Fibroblast of villous mesenchyme (primary cell): ENCODE results near the gene MIF4GD. TPM values are rescaled to one million over a fixed set of nuclear protein-coding genes. Genes with fewer than 3 reads are reported as not detected.

Experiments
- total RNA-seq: library from RNA; depleted of rRNA; stranded (reverse); fragments of >200 nt; gene quantifications from 2 replicates; pipeline ENCODE4 v1.2.3, GENCODE V29; 2012

MIF4GD gene
- total RNA-seq, 1 donor, result 6.0 TPM

Other genes starting within 250 kb of the MIF4GD start
- 275 and 323 TPM in 2 replicates for gene ATP5PD, start 224.3 kb downstream of the MIF4GD start, total RNA-seq
- gene KCTD2, start 224.0 kb downstream of the MIF4GD start, total RNA-seq, result 16.4 and 22.5 TPM in 2 replicates
- gene SLC16A5, start 183.3 kb downstream of the MIF4GD start, total RNA-seq, result 5.6 and 6.4 TPM in 2 replicates
- 2.6 and 3.0 TPM in 2 replicates for gene ARMC7, start 161.3 kb downstream of the MIF4GD start, total RNA-seq
- gene NT5C, start 139.5 kb downstream of the MIF4GD start, total RNA-seq, result 40.2 and 98.2 TPM in 2 replicates
- 163 and 189 TPM in 2 replicates for gene JPT1, start 116.7 kb downstream of the MIF4GD start, total RNA-seq
- 79.2 and 124 TPM in 2 replicates for gene SUMO2, start 88.3 kb downstream of the MIF4GD start, total RNA-seq
- 31.1 and 31.6 TPM in 2 replicates for gene NUP85, start 65.6 kb downstream of the MIF4GD start, total RNA-seq
- 13.2 and 14.2 TPM in 2 replicates for gene GGA3, start 9.6 kb downstream of the MIF4GD start, total RNA-seq
- gene MRPS7, start 9.4 kb downstream of the MIF4GD start, total RNA-seq, result 57.0 and 70.8 TPM in 2 replicates
- gene SLC25A19, start 18.2 kb upstream of the MIF4GD start, total RNA-seq, result 5.5 and 7.8 TPM in 2 replicates
- 78.0 and 98.0 TPM in 2 replicates for gene GRB2, start 134.4 kb upstream of the MIF4GD start, total RNA-seq
- gene TMEM94, start 185.4 kb upstream of the MIF4GD start, total RNA-seq, result 28.5 and 31.2 TPM in 2 replicates
- gene CASKIN2, start 244.3 kb upstream of the MIF4GD start, total RNA-seq, result 7.4 and 9.5 TPM in 2 replicates
- gene TSEN54, start 245.3 kb upstream of the MIF4GD start, total RNA-seq, result 11.3 and 12.1 TPM in 2 replicates